Mesenteric fat pad (tissue), 1 donor: ENCODE results near the gene RAB6B. TPM values are rescaled to one million over a fixed set of nuclear protein-coding genes. Genes with fewer than 3 reads are reported as not detected.

Experiments
- DNase-seq: peaks from one replicate; pipeline ENCODE4 v3.0.0-alpha.2; 2020; ENCODE audit warnings: low spot score
- total RNA-seq: library from RNA; stranded (reverse); fragmentation: NEBNext Ultra II Directional; extraction: Animal tissue kit (Norgen Biotek cat#: 25700); gene quantifications from one replicate; pipeline ENCODE4 v1.2.1, GENCODE V29; 2021
- donor health status: DM: yes; HTN: yes; CAD: no.

RAB6B gene
- total RNA-seq, 1 donor from 2014 or later = 64.8 TPM

GRCh38 chr3:133931084-133931483 lies 35.4 kb upstream of the RAB6B start:
- peak; percentile 53 for DNase-seq

DNA sequence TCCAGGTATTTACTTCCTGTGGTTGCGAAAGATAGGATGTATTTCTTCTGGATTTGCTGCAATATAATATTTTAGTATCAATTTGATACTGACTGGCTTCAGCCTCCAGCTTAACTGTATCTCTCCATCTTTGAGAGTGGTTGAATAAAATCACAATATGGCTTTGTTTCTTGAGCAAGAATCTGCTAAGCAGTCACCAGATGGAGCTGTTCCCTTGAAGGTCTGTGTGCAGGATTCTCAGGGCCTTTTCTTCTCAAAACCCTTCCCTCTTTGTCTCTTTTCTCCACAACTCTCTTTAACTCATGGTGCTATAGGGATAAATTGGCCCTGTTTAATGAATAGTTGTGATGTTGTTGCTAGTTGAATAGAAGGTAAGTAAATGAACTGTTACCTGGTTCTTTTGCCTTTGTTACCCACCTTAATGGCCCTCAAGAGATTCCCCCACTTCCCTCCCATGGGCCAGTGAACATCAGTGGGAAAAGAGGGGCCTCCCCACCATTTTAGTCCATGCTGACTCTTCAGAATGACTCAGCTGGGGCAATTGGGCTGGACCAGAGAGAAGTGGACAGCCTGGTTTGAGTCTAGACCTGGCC lies 34.8 kb upstream of the RAB6B start:
- no peak for DNase-seq

- no peak for DNase-seq
Observed at GRCh38 chr3:133928903-133929607, 33.4 kb upstream of the RAB6B start.

DNA sequence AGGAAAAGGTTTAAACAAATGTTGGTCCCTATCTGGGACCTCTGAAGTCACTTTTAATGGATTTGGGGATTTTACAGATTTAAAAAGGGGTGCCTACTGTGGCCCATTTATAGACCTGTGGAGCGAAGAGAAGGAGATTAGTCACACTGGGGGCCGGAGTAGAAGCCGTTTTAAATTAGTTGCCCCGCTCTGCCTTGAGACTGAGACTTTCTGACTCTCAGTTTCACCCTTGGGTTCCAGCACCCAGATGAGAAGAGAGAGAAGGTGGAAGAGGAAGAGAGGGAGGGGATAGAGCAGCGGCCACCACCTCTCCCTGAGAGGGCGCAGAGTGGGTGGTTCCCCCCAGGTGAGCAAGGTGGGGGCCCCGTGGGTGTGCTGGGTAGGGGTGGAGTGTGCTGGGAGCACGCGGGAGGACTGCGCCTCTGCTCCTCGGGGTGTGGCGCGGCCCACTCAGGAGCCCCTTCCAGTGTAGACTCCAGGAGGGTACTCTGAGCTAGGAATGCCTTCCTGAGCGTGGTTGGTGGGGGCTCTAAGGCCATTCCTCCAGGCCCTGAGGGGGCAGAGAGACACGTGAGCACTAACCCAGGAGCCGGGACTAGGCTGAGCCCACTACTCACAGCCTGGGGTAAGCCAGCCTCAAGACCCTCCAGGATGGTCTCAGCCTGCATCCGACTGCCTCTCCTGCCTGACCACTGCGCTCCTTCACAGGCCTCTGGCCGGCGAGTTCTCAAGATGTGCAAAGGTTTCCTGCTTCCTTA lies 32.6 kb upstream of the RAB6B start:
- peak; percentile 85 for DNase-seq

GRCh38 chr3:133927540-133928066 lies 31.9 kb upstream of the RAB6B start:
- no peak for DNase-seq

GRCh38 chr3:133926736-133927539 lies 31.3 kb upstream of the RAB6B start:
- DNase-seq = no peak

DNA sequence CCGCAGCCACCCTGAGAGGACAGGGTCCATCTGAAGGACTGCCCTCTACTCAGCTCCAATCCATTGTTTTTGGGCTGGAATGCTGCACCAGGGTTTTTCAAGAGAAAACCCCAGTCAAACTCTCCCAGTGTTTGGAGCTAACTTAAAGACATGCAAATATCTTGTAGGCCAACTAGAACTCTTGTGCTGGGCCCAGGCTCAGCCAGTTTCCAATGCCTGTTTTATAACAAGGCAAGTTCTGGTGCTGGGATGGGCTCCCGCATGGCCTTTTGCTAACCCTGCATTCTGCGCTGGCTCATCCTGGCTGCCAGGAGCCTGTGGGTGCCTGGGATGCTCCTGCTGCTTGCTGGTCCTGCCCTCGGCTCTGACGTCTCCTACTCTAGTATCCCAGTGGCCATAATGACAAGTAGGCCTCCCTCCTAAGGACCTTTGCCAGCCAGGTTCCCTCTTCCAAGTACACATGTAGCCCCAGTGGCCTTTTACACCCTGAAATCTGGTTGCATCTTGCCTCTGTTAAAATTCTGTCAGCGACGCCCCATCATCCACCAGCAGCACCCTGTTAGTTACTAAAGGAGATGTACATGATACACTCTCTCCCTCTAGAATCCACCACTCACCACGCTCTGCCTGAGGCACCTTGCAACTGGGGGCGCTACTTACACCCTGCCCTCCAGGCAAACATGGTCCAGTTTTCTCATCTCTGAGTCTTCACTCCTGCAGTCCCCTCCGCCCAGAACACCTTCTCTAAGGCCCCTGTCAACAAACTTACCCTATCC lies 30.5 kb upstream of the RAB6B start:
- no peak for DNase-seq

GRCh38 chr3:133924041-133924440 lies 28.4 kb upstream of the RAB6B start:
- DNase-seq = no peak

- DNase-seq = no peak
Observed at GRCh38 chr3:133921592-133921991, 25.9 kb upstream of the RAB6B start.

GRCh38 chr3:133917144-133917543 lies 21.5 kb upstream of the RAB6B start:
- no peak for DNase-seq

- DNase-seq = no peak
Observed at GRCh38 chr3:133915685-133916658, 20.3 kb upstream of the RAB6B start.

DNA sequence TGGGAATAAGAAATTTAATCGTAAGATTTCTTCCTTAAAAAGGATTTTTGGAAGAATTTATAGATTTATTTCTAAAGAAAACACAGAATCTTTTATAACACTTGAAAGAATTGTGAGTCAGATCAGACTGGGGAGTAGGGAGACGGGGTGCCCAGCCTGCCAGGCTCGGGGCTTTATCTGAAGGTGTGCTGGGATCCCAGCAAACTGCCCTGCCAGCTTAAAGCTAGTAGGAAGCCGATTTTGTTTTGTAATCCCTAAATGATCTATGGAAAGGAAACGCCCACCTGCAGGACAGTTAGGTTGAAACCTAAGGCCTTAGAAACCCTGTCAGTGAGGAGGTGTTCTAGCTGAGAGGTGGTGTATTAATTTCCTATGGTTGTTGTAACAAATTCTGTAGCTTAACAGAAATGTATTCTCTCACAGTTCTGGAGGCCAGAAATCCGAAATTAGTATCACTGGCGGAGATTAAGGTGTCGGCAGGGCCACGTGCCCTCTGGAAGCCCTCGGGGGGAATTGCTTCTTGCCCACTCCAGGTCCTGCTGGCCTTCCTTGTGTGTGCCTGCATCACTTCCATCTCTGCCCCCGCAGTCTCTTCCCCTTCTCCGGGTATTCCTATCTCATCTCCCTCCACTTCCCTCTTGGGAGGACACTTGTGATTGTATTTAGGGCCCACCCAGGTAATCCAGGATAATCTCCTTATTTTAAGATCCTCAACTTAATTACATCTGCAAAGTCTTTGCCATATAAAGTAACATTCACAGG lies 19.3 kb upstream of the RAB6B start:
- no peak for DNase-seq

- no peak for DNase-seq
Observed at GRCh38 chr3:133910422-133910821, 14.7 kb upstream of the RAB6B start.

- DNase-seq = no peak
Observed at GRCh38 chr3:133905376-133905775, 9.7 kb upstream of the RAB6B start.

GRCh38 chr3:133901847-133902246 lies 6.2 kb upstream of the RAB6B start:
- no peak for DNase-seq

DNA sequence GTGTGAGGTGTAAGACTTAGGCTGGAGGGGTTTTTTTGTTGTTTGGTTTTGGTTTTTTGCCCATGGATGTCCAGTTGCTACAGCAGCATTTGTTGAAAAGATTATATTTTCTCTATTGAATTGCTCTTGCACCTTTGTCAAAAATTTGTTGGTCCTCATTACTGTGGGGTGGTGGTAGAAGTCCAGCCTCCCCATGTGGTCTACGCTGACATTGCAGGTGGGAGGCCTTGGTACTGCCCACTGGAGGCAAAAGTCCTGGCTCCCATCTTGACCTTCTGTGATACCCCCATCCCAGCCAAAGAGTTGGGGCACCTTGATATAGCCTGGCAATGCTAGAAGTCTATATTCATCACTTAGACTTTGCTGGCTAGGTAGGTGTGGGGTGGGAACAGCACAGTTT lies 5.4 kb upstream of the RAB6B start:
- no peak for DNase-seq

GRCh38 chr3:133899311-133899710 lies 3.6 kb upstream of the RAB6B start:
- no peak for DNase-seq

GRCh38 chr3:133897547-133897946 lies 1.9 kb upstream of the RAB6B start:
- DNase-seq = no peak
